GM18507 (cell line): Measurements from ENCODE around the gene SEMA4F.

Source experiments
- DNase-seq: peaks from one replicate; pipeline ENCODE4 v3.0.0; 2011; ENCODE audit warnings: low read depth; ENCODE audit not compliant: insufficient read length; ENCODE audit errors: extremely low spot score
- FAIRE-seq: peaks from 2 replicates; lab custom pipeline; 2011; peaks lifted over from hg19 to GRCh38; lab: Jason Lieb, UNC

The SEMA4F gene

GRCh38 chr2:74655579-74655978, 1.5 kb downstream of the SEMA4F start:
- no peak for FAIRE-seq
- no peak for DNase-seq

GRCh38 chr2:74658516-74658915, 4.5 kb downstream of the SEMA4F start:
- FAIRE-seq (no peak), DNase-seq (no peak)

GRCh38 chr2:74659462-74659861, 5.4 kb downstream of the SEMA4F start:
- FAIRE-seq = no peak
- no peak for DNase-seq

GRCh38 chr2:74668087-74668486, 14.0 kb downstream of the SEMA4F start:
- no peak for DNase-seq
- no peak for FAIRE-seq

- FAIRE-seq (no peak), DNase-seq (no peak)
Observed at GRCh38 chr2:74670263-74670662, 16.2 kb downstream of the SEMA4F start.

- DNase-seq (no peak), FAIRE-seq (no peak)
Observed at GRCh38 chr2:74671479-74671878, 17.4 kb downstream of the SEMA4F start.

- DNase-seq (no peak), FAIRE-seq (no peak)
Observed at GRCh38 chr2:74673826-74674528, 19.9 kb downstream of the SEMA4F start.

GRCh38 chr2:74675090-74675489, 21.0 kb downstream of the SEMA4F start:
- DNase-seq (no peak), FAIRE-seq (no peak)

- no peak for DNase-seq
- FAIRE-seq = no peak
Observed at GRCh38 chr2:74676331-74676730, 22.3 kb downstream of the SEMA4F start.

- no peak for DNase-seq
- FAIRE-seq = no peak
Observed at GRCh38 chr2:74679615-74680014, 25.6 kb downstream of the SEMA4F start.

- no peak for DNase-seq
- FAIRE-seq = no peak
Observed at GRCh38 chr2:74682501-74682900, 28.5 kb downstream of the SEMA4F start.

GRCh38 chr2:74685408-74685807, 31.4 kb downstream of the SEMA4F start:
- DNase-seq (no peak), FAIRE-seq (no peak)

- DNase-seq (no peak), FAIRE-seq (no peak)
Observed at GRCh38 chr2:74688881-74689280, 34.8 kb downstream of the SEMA4F start.

GRCh38 chr2:74689671-74690070, 35.6 kb downstream of the SEMA4F start:
- FAIRE-seq = no peak
- no peak for DNase-seq

GRCh38 chr2:74690571-74690970, 36.5 kb downstream of the SEMA4F start:
- FAIRE-seq = peak; percentile 73
- peak; percentile 37 for DNase-seq

GRCh38 chr2:74691929-74692328, 37.9 kb downstream of the SEMA4F start:
- FAIRE-seq = no peak
- no peak for DNase-seq

- DNase-seq (no peak), FAIRE-seq (no peak)
Observed at GRCh38 chr2:74693213-74693612, 39.2 kb downstream of the SEMA4F start.

GRCh38 chr2:74693668-74694067, 39.6 kb downstream of the SEMA4F start:
- FAIRE-seq (no peak), DNase-seq (no peak)

- no peak for DNase-seq
- FAIRE-seq = no peak
Observed at GRCh38 chr2:74694281-74694680, 40.2 kb downstream of the SEMA4F start.

GRCh38 chr2:74695663-74696062, 41.6 kb downstream of the SEMA4F start:
- FAIRE-seq (no peak), DNase-seq (no peak)

GRCh38 chr2:74696829-74697228, 42.8 kb downstream of the SEMA4F start:
- FAIRE-seq (no peak), DNase-seq (no peak)
